ENCODE results near the gene SV2B.
A peak's percentile ranks its signal among the peaks of the same experiment; 100 is the strongest.
"Not testable (repeated sequence)": the region's sequence is repeated elsewhere in the genome, so short reads cannot be mapped to it uniquely, and the experiment has no call there.

SV2B gene

GRCh38 chr15:91099995-91100813 lies at the start of gene SV2B:
Gene SV2B, plus strand, starts transcription at chr15:91100257. Its CDS starts 126,007 bp downstream, at chr15:91226264.
- DNase-seq (ENCODE audit: low read depth): no peak

GRCh38 chr15:91051248-91051647 lies 48.8 kb upstream of the SV2B start:
- DNase-seq (ENCODE audit: low read depth): no peak

- no peak for DNase-seq (ENCODE audit: low read depth)
Measured at GRCh38 chr15:91054816-91055215, 45.2 kb upstream of the SV2B start.

- peak; percentile 24 for DNase-seq (ENCODE audit: low read depth)
Measured at GRCh38 chr15:91055548-91056331, 44.3 kb upstream of the SV2B start.

- no peak for DNase-seq (ENCODE audit: low read depth)
Measured at GRCh38 chr15:91061230-91061629, 38.8 kb upstream of the SV2B start.

GRCh38 chr15:91061997-91062396 lies 38.1 kb upstream of the SV2B start:
- no peak for DNase-seq (ENCODE audit: low read depth)

GRCh38 chr15:91065505-91065904 lies 34.6 kb upstream of the SV2B start:
- DNase-seq (ENCODE audit: low read depth): no peak

GRCh38 chr15:91067036-91067435 lies 33.0 kb upstream of the SV2B start:
- peak; percentile 35 for DNase-seq (ENCODE audit: low read depth)

- no peak for DNase-seq (ENCODE audit: low read depth)
Measured at GRCh38 chr15:91068436-91068835, 31.6 kb upstream of the SV2B start.

- no peak for DNase-seq (ENCODE audit: low read depth)
Measured at GRCh38 chr15:91068966-91069365, 31.1 kb upstream of the SV2B start.

GRCh38 chr15:91070872-91071271 lies 29.2 kb upstream of the SV2B start:
- no peak for DNase-seq (ENCODE audit: low read depth)

- DNase-seq (ENCODE audit: low read depth): no peak
Measured at GRCh38 chr15:91072161-91072560, 27.9 kb upstream of the SV2B start.

- no peak for DNase-seq (ENCODE audit: low read depth)
Measured at GRCh38 chr15:91073077-91073476, 27.0 kb upstream of the SV2B start.

GRCh38 chr15:91073768-91074167 lies 26.3 kb upstream of the SV2B start:
- DNase-seq (ENCODE audit: low read depth): no peak

GRCh38 chr15:91075739-91076138 lies 24.3 kb upstream of the SV2B start:
- DNase-seq (ENCODE audit: low read depth): no peak

- no peak for DNase-seq (ENCODE audit: low read depth)
Measured at GRCh38 chr15:91077029-91077428, 23.0 kb upstream of the SV2B start.

GRCh38 chr15:91093866-91094265 lies 6.2 kb upstream of the SV2B start:
- DNase-seq (ENCODE audit: low read depth): not testable (repeated sequence)

- DNase-seq (ENCODE audit: low read depth): no peak
Measured at GRCh38 chr15:91098451-91098850, 1.6 kb upstream of the SV2B start.

GRCh38 chr15:91099616-91099994 lies 452 bp upstream of the SV2B start:
- DNase-seq (ENCODE audit: low read depth): no peak

- no peak for DNase-seq (ENCODE audit: low read depth)
Measured at GRCh38 chr15:91100814-91101607, 954 bp downstream of the SV2B start.

- no peak for DNase-seq (ENCODE audit: low read depth)
Measured at GRCh38 chr15:91101608-91101920, 1.5 kb downstream of the SV2B start.

- DNase-seq (ENCODE audit: low read depth): no peak
Measured at GRCh38 chr15:91102546-91103330, 2.7 kb downstream of the SV2B start.

Measured in HS-5 (cell line).